Measurements from ENCODE around the gene AQP3.

The AQP3 gene

DNA sequence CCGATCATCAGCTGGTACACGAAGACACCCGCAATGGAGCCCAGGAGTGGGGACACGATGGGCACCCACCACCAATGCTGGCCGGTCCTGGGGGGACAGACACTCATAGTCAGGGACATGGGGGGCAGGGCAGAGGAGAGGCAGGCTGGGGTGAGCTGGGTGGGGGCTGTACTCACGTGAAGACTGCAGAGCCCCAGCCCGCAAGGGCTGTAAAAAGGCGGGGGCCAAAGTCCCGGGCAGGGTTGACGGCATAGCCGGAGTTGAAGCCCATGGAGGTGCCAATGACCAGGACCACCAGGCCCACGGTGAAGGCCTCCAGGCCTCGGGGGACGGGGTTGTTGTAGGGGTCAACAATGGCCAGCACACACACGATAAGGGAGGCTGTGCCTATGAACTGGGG is 5.3 kb downstream of the AQP3 start:
- Histone ChIP-seq H3K27ac (ENCODE audit: low read depth, low read length, poor library complexity, severe bottlenecking) (no peak overlapping the region), H3K4me1 (ENCODE audit: insufficient read depth, low read length, severe bottlenecking) (peaks cover 17% of the 10 kb centered on the region)
- TF ChIP-seq EZH2 (IDR thresholded peaks at IDR 0.05; ENCODE audit: borderline replicate concordance, low read length), result no peak
- TF ChIP-seq, protein P1, sequence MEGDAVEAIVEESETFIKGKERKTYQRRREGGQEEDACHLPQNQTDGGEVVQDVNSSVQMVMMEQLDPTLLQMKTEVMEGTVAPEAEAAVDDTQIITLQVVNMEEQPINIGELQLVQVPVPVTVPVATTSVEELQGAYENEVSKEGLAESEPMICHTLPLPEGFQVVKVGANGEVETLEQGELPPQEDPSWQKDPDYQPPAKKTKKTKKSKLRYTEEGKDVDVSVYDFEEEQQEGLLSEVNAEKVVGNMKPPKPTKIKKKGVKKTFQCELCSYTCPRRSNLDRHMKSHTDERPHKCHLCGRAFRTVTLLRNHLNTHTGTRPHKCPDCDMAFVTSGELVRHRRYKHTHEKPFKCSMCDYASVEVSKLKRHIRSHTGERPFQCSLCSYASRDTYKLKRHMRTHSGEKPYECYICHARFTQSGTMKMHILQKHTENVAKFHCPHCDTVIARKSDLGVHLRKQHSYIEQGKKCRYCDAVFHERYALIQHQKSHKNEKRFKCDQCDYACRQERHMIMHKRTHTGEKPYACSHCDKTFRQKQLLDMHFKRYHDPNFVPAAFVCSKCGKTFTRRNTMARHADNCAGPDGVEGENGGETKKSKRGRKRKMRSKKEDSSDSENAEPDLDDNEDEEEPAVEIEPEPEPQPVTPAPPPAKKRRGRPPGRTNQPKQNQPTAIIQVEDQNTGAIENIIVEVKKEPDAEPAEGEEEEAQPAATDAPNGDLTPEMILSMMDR (IDR thresholded peaks at IDR 0.05; ENCODE audit: low read length), result no peak

DNA sequence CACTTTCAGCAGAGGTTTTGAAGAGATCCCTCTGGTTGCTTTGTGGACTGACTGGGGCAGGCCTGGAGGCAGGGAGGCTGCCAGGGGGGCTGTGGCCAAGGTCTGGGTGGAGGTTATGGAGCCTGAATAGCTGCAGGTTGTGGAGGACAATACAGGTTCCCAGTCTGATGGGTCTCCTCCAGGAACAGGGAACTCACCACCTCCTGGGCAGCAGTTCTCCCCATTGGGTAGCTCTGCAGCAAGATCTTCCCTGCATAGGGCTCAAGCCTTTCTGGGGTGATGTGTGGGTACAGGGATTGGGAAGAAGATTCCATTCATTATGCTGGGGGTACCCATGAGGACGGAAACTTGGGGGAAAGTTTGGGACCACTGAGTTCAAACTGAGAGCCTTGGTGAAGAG is 6.8 kb downstream of the AQP3 start:
- Histone ChIP-seq H3K27me3 (ENCODE audit: insufficient read depth, low read length) (peaks cover 5% of the 10 kb centered on the region; the same call in 1 of the 2 replicates), H3K27ac (ENCODE audit: low read depth, low read length, poor library complexity, severe bottlenecking) (no peak overlapping the region), H3K9me2 (ENCODE audit: low read depth, low read length) (no peaks in the 10 kb centered on the region), H3K4me1 (ENCODE audit: insufficient read depth, low read length, severe bottlenecking) (peaks cover 2% of the 10 kb centered on the region), H3K4me3 (ENCODE audit: low read depth, low read length, poor library complexity, severe bottlenecking) (no peak overlapping the region), H3K4me2 (ENCODE audit: low read length) (no peak overlapping the region), H3K9ac (ENCODE audit: low read length) (no peak overlapping the region), H4K20me1 (ENCODE audit: insufficient read depth, low read length) (no peaks in the 10 kb centered on the region), H3K79me2 (ENCODE audit: insufficient read depth, low read length) (no peaks in the 10 kb centered on the region), H3K36me3 (ENCODE audit: insufficient read depth, low read length) (no peaks in the 10 kb centered on the region), H3K9me3 (ENCODE audit: low read length) (no peaks in the 10 kb centered on the region), H2AFZ (ENCODE audit: low read length) (no peak overlapping the region), H3F3A (ENCODE audit: insufficient read depth, low read length) (no peaks in the 10 kb centered on the region)
- TF ChIP-seq EZH2 (IDR thresholded peaks at IDR 0.05; ENCODE audit: borderline replicate concordance, low read length), result no peak
- TF ChIP-seq, protein P1 (IDR thresholded peaks at IDR 0.05; ENCODE audit: low read length), result no peak

More for the DNA sequence above, 5.3 kb downstream of the AQP3 start:
- H3K36me3 ChIP-seq (ENCODE audit: insufficient read depth, low read length), result no peaks in the 10 kb centered on the region
- no peaks in the 10 kb centered on the region for H3K79me2 ChIP-seq (ENCODE audit: insufficient read depth, low read length)
- no peak overlapping the region for H3K4me2 ChIP-seq (ENCODE audit: low read length)
- H3K9me2 ChIP-seq (ENCODE audit: low read depth, low read length), result no peaks in the 10 kb centered on the region
- H2AFZ ChIP-seq (ENCODE audit: low read length), result no peak overlapping the region
- H3F3A ChIP-seq (ENCODE audit: insufficient read depth, low read length), result no peaks in the 10 kb centered on the region
- H3K9ac ChIP-seq (ENCODE audit: low read length), result no peak overlapping the region
- H4K20me1 ChIP-seq (ENCODE audit: insufficient read depth, low read length), result no peaks in the 10 kb centered on the region
- 0 out of 2 replicates have a peak, but pooled peaks cover 5% of the 10 kb centered on the region for H3K27me3 ChIP-seq (ENCODE audit: insufficient read depth, low read length)
- no peaks in the 10 kb centered on the region for H3K9me3 ChIP-seq (ENCODE audit: low read length)
- H3K4me3 ChIP-seq (ENCODE audit: low read depth, low read length, poor library complexity, severe bottlenecking), result no peak overlapping the region

DNA sequence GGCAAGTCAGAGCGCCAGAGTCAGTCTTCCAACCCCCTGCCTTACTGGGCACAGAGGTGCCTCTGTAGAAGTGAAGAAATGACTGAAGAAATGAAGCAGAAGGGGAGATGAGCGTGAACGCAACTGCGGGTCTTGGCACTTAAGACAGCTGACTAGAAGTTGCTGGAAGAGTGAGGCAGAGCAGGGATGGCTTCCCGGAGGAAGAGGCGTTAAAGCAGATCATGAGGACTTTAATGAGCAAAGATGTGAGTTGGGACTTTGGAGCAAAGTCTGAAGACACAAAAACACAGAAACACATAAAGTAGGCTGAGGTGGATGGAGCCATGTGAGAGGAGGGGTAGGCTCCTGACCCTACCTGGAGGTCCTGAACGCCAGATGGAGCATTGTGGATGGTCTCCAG is 7.2 kb downstream of the AQP3 start:
- Histone ChIP-seq H3K4me3 (ENCODE audit: low read depth, low read length, poor library complexity, severe bottlenecking) (no peak overlapping the region), H3K4me1 (ENCODE audit: insufficient read depth, low read length, severe bottlenecking) (no peaks in the 10 kb centered on the region), H4K20me1 (ENCODE audit: insufficient read depth, low read length) (no peaks in the 10 kb centered on the region), H2AFZ (ENCODE audit: low read length) (no peak overlapping the region), H3K4me2 (ENCODE audit: low read length) (no peak overlapping the region), H3K27me3 (ENCODE audit: insufficient read depth, low read length) (peaks cover 5% of the 10 kb centered on the region; the same call in 1 of the 2 replicates), H3K9me2 (ENCODE audit: low read depth, low read length) (no peaks in the 10 kb centered on the region), H3K9me3 (ENCODE audit: low read length) (no peaks in the 10 kb centered on the region), H3K79me2 (ENCODE audit: insufficient read depth, low read length) (no peaks in the 10 kb centered on the region), H3K9ac (ENCODE audit: low read length) (no peak overlapping the region), H3K36me3 (ENCODE audit: insufficient read depth, low read length) (no peaks in the 10 kb centered on the region), H3F3A (ENCODE audit: insufficient read depth, low read length) (no peaks in the 10 kb centered on the region), H3K27ac (ENCODE audit: low read depth, low read length, poor library complexity, severe bottlenecking) (no peak overlapping the region)
- TF ChIP-seq EZH2 (IDR thresholded peaks at IDR 0.05; ENCODE audit: borderline replicate concordance, low read length), result no peak
- TF ChIP-seq, protein P1 (IDR thresholded peaks at IDR 0.05; ENCODE audit: low read length), result no peak

All from OCI-LY1 (cell line).